Sigmoid colon (tissue), 4 donors: Measurements from ENCODE around the gene SDK2.

ENCODE experiments used
- POLR2A ChIP-seq, 2 donors: fragments of 450-650 bp; IDR thresholded peaks; one replicate each; pipeline ENCODE4 v1.6.1; 2016; ENCODE audit warnings: antibody characterized with exemption in 2 of 2, mild to moderate bottlenecking in 2 of 2, moderate library complexity in 2 of 2
- POLR2AphosphoS5 ChIP-seq, 4 donors: sonication (generic); formaldehyde crosslinking; IDR thresholded peaks; one replicate each; pipeline ENCODE4 v1.6.1; 2017; ENCODE audit warnings: antibody characterized with exemption in 4 of 4
- TF ChIP-seq, protein P1 (sequence below), 4 experiments: fragments of 450-650 bp in 3 of 4; fragments of 200-600 bp in 1 of 4; IDR thresholded peaks; one replicate each; pipeline ENCODE4 v1.5.1; 2016 to 2019; ENCODE audit warnings: antibody characterized with exemption in 4 of 4, mild to moderate bottlenecking in 3 of 4, moderate library complexity in 2 of 4

DNA sequence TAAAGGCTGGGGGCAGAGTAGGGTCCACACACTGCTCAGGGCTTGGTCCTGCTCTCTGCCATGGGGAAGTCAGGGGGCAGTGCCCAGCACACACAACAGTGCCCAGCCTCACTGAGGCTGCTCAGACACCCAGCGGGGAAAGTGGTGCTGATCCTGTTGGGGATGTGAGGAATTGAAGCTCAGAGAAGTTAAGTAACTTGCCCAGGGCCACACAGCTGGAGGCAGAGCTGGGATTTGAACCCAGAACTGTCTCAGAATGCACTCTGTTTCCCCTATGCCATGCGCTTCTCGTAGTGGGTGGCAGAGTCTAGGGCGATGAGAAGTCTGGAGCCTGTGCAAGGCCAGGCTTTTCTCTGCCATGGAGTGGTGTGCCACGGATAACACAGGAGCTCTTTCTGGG, 59.3 kb downstream of the SDK2 start:
- TF ChIP-seq POLR2AphosphoS5 (IDR thresholded peaks at IDR 0.05) (no peak), POLR2A (IDR thresholded peaks at IDR 0.05) (no peak)
- TF ChIP-seq, protein P1, sequence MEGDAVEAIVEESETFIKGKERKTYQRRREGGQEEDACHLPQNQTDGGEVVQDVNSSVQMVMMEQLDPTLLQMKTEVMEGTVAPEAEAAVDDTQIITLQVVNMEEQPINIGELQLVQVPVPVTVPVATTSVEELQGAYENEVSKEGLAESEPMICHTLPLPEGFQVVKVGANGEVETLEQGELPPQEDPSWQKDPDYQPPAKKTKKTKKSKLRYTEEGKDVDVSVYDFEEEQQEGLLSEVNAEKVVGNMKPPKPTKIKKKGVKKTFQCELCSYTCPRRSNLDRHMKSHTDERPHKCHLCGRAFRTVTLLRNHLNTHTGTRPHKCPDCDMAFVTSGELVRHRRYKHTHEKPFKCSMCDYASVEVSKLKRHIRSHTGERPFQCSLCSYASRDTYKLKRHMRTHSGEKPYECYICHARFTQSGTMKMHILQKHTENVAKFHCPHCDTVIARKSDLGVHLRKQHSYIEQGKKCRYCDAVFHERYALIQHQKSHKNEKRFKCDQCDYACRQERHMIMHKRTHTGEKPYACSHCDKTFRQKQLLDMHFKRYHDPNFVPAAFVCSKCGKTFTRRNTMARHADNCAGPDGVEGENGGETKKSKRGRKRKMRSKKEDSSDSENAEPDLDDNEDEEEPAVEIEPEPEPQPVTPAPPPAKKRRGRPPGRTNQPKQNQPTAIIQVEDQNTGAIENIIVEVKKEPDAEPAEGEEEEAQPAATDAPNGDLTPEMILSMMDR (IDR thresholded peaks at IDR 0.05) = no peak
